ENCODE data around the gene SLX9. TPM values are rescaled to one million over a fixed set of nuclear protein-coding genes. Genes with fewer than 3 reads are reported as not detected.

The SLX9 gene
- total RNA-seq, 1 donor from 2014 or later = 38.8 TPM

DNA sequence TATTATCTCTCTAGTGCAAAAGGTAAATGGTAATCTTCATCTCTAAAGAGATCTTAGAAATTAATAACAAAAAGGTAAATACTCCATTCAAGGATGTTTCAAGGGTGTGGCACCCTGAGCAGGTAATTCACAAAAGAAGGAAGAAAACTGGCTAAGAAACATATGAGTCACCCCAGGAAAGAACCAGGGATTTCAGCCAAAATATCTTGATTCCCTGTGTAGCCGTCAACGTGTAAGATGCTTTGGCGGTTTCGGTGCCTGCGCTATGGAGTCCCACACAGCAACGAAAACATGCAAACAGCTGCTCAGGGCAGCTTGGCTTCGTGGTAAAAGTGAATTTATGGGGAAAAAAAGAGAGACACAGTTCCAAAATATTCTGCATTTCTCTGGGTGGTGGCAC, 22.9 kb upstream of the SLX9 start:
- Histone ChIP-seq H3K9ac (ENCODE audit: low read length) (no peak overlapping the region), H3K79me2 (ENCODE audit: insufficient read depth, low read length) (no peaks in the 10 kb centered on the region), H3K4me3 (ENCODE audit: insufficient read depth, low read depth, low read length) (no peak overlapping the region), H3K4me2 (ENCODE audit: low read length) (peak overlapping the region; percentile 31), H3K4me1 (ENCODE audit: insufficient read depth, low read length) (peaks cover 10% of the 10 kb centered on the region), H3K36me3 (ENCODE audit: insufficient read depth, low read length) (no peaks in the 10 kb centered on the region), H3K27ac (ENCODE audit: low read depth, low read length) (no peak overlapping the region), H2AFZ (ENCODE audit: low read depth, low read length) (no peak overlapping the region), H4K20me1 (ENCODE audit: insufficient read depth, low read length) (no peaks in the 10 kb centered on the region), H3K9me3 (ENCODE audit: insufficient read depth, low read depth, low read length) (no peaks in the 10 kb centered on the region), H3K27me3 (ENCODE audit: insufficient read depth, low read length) (peaks cover 22% of the 10 kb centered on the region)
- Mint-ChIP-seq H3K4me1 (ENCODE audit: low read depth, unreplicated experiment) (peaks cover 1% of the 10 kb centered on the region), H3K27ac (ENCODE audit: unreplicated experiment) (no peak overlapping the region), H3K27me3 (ENCODE audit: low read depth, unreplicated experiment) (peaks cover 62% of the 10 kb centered on the region), H3K4me3 (ENCODE audit: unreplicated experiment) (no peak overlapping the region), H3K36me3 (ENCODE audit: low read depth, unreplicated experiment) (no peaks in the 10 kb centered on the region), H3K9me3 (ENCODE audit: unreplicated experiment) (peaks cover 2% of the 10 kb centered on the region)
- FAIRE-seq (no peak), DNase-seq (ENCODE audit: low read depth) (peak; percentile 34)
- TF ChIP-seq, protein P1, sequence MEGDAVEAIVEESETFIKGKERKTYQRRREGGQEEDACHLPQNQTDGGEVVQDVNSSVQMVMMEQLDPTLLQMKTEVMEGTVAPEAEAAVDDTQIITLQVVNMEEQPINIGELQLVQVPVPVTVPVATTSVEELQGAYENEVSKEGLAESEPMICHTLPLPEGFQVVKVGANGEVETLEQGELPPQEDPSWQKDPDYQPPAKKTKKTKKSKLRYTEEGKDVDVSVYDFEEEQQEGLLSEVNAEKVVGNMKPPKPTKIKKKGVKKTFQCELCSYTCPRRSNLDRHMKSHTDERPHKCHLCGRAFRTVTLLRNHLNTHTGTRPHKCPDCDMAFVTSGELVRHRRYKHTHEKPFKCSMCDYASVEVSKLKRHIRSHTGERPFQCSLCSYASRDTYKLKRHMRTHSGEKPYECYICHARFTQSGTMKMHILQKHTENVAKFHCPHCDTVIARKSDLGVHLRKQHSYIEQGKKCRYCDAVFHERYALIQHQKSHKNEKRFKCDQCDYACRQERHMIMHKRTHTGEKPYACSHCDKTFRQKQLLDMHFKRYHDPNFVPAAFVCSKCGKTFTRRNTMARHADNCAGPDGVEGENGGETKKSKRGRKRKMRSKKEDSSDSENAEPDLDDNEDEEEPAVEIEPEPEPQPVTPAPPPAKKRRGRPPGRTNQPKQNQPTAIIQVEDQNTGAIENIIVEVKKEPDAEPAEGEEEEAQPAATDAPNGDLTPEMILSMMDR (IDR thresholded peaks at IDR 0.05; ENCODE audit: insufficient read depth, low read depth, low read length) = no peak
- TF ChIP-seq EZH2 (IDR thresholded peaks at IDR 0.05; ENCODE audit: insufficient read depth, low read length) = no peak

DNA sequence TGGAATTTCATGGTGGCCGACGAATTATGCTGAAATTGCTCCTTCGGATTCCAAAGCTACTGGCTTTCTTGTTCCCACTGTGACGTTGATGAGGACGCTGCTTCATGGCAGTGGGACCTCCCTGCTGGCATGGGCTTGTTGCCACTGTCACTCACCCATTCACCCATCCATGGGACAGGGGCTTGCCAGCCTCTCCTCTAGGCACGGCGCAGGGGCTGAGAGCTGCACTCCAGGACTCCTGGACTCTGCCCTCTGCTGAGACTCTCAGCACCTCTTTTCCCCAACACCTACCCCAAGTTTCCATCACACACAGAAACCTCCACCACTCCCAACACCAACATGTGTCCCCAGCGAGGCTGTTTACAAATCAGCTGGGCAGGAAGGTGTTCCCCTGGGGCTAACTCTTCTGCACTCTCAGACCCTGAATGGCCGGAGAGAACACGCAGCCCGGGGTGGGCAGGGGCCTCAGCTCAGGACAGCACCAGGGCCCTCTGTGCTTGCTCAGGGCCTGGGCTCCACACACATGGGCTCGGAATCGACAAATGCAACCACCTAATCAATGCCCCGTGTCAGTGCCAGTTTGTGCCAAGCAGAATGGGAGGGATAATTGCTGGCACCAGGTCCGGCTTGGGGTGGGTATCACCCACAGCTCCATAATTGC, 22.3 kb upstream of the SLX9 start:
- FAIRE-seq (no peak), DNase-seq (ENCODE audit: low read depth) (no peak)
- H3K9me3 ChIP-seq (ENCODE audit: insufficient read depth, low read depth, low read length) = no peaks in the 10 kb centered on the region
- TF ChIP-seq, protein P1 (IDR thresholded peaks at IDR 0.05; ENCODE audit: insufficient read depth, low read depth, low read length) = no peak
- no peak for TF ChIP-seq EZH2 (IDR thresholded peaks at IDR 0.05; ENCODE audit: insufficient read depth, low read length)
- peaks cover 10% of the 10 kb centered on the region for H3K4me1 ChIP-seq (ENCODE audit: insufficient read depth, low read length)
- H3K36me3 ChIP-seq (ENCODE audit: insufficient read depth, low read length) = no peaks in the 10 kb centered on the region
- peaks cover 1% of the 10 kb centered on the region for H3K4me1 Mint-ChIP-seq (ENCODE audit: low read depth, unreplicated experiment)
- H4K20me1 ChIP-seq (ENCODE audit: insufficient read depth, low read length) = no peaks in the 10 kb centered on the region
- H3K9ac ChIP-seq (ENCODE audit: low read length) = no peak overlapping the region
- H3K4me3 Mint-ChIP-seq (ENCODE audit: unreplicated experiment) = no peak overlapping the region
- peaks cover 68% of the 10 kb centered on the region for H3K27me3 Mint-ChIP-seq (ENCODE audit: low read depth, unreplicated experiment)
- no peaks in the 10 kb centered on the region for H3K36me3 Mint-ChIP-seq (ENCODE audit: low read depth, unreplicated experiment)
- H2AFZ ChIP-seq (ENCODE audit: low read depth, low read length) = no peak overlapping the region
- H3K27me3 ChIP-seq (ENCODE audit: insufficient read depth, low read length) = peaks cover 28% of the 10 kb centered on the region
- peak overlapping the region; percentile 31 for H3K4me2 ChIP-seq (ENCODE audit: low read length)
- no peak overlapping the region for H3K4me3 ChIP-seq (ENCODE audit: insufficient read depth, low read depth, low read length)
- H3K27ac ChIP-seq (ENCODE audit: low read depth, low read length) = no peak overlapping the region
- H3K9me3 Mint-ChIP-seq (ENCODE audit: unreplicated experiment) = peaks cover 2% of the 10 kb centered on the region
- no peak overlapping the region for H3K27ac Mint-ChIP-seq (ENCODE audit: unreplicated experiment)
- H3K79me2 ChIP-seq (ENCODE audit: insufficient read depth, low read length) = no peaks in the 10 kb centered on the region

DNA sequence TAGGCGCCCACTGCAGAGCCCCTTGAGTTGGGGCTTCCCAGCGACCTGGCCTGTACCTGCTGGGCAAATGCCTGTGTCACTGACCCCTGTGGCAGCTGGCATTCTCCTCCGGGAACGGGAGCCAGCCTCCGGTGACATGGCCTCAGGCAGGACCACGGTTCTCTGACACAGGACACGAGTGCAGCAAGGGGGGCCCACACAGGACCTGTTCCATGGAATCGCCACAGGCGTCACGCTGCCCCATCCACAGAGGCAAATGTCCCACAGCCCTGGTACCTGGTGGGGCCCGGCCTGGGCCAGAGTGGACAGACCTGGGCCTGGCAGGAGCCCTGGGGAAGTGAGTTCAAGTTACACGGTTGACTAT, 21.7 kb upstream of the SLX9 start:
- H3K9ac ChIP-seq (ENCODE audit: low read length) = no peak overlapping the region
- H2AFZ ChIP-seq (ENCODE audit: low read depth, low read length) = no peak overlapping the region
- Mint-ChIP-seq H3K27ac (ENCODE audit: unreplicated experiment) (no peak overlapping the region), H3K9me3 (ENCODE audit: unreplicated experiment) (peaks cover 2% of the 10 kb centered on the region), H3K4me3 (ENCODE audit: unreplicated experiment) (no peak overlapping the region), H3K27me3 (ENCODE audit: low read depth, unreplicated experiment) (peaks cover 72% of the 10 kb centered on the region), H3K36me3 (ENCODE audit: low read depth, unreplicated experiment) (no peaks in the 10 kb centered on the region), H3K4me1 (ENCODE audit: low read depth, unreplicated experiment) (peaks cover 1% of the 10 kb centered on the region)
- H3K36me3 ChIP-seq (ENCODE audit: insufficient read depth, low read length) = no peaks in the 10 kb centered on the region
- DNase-seq (ENCODE audit: low read depth) = no peak
- no peak for FAIRE-seq
- H3K27ac ChIP-seq (ENCODE audit: low read depth, low read length) = no peak overlapping the region
- no peaks in the 10 kb centered on the region for H4K20me1 ChIP-seq (ENCODE audit: insufficient read depth, low read length)
- peaks cover 10% of the 10 kb centered on the region for H3K4me1 ChIP-seq (ENCODE audit: insufficient read depth, low read length)
- H3K9me3 ChIP-seq (ENCODE audit: insufficient read depth, low read depth, low read length) = no peaks in the 10 kb centered on the region
- no peak for TF ChIP-seq EZH2 (IDR thresholded peaks at IDR 0.05; ENCODE audit: insufficient read depth, low read length)
- TF ChIP-seq, protein P1 (IDR thresholded peaks at IDR 0.05; ENCODE audit: insufficient read depth, low read depth, low read length) = no peak
- H3K4me3 ChIP-seq (ENCODE audit: insufficient read depth, low read depth, low read length) = no peak overlapping the region
- no peak overlapping the region for H3K4me2 ChIP-seq (ENCODE audit: low read length)
- H3K79me2 ChIP-seq (ENCODE audit: insufficient read depth, low read length) = no peaks in the 10 kb centered on the region
- H3K27me3 ChIP-seq (ENCODE audit: insufficient read depth, low read length) = peaks cover 33% of the 10 kb centered on the region

All from astrocyte (in vitro differentiated cells and primary cell).